HEK293T (cell line): ENCODE measurements around the gene EXOC6B.

Source experiments
- BHLHE40 ChIP-seq: fragments of 450-650 bp; IDR thresholded peaks from 2 replicates; pipeline ENCODE4 v1.6.1; 2016; ENCODE audit warnings: mild to moderate bottlenecking, moderate library complexity, borderline replicate concordance
- CTBP1 ChIP-seq: fragments of 450-650 bp; IDR thresholded peaks from 2 replicates; pipeline ENCODE4 v1.6.1; 2016; ENCODE audit warnings: borderline replicate concordance
- FOXM1 ChIP-seq: fragments of 450-650 bp; IDR thresholded peaks from 2 replicates; pipeline ENCODE4 v1.6.1; 2017; ENCODE audit warnings: mild to moderate bottlenecking, borderline replicate concordance
- L3MBTL2 ChIP-seq: fragments of 450-650 bp; conservative IDR thresholded peaks from 2 replicates; pipeline ENCODE4 v1.6.1; 2016; ENCODE audit warnings: mild to moderate bottlenecking
- LEF1 ChIP-seq: fragments of 450-650 bp; IDR thresholded peaks from 2 replicates; pipeline ENCODE4 v1.6.1; 2017; ENCODE audit warnings: mild to moderate bottlenecking, borderline replicate concordance
- SP1 ChIP-seq: fragments of 450-650 bp; IDR thresholded peaks from 2 replicates; pipeline ENCODE4 v1.6.1; 2017
- TARDBP ChIP-seq: fragments of 450-650 bp; IDR thresholded peaks from 2 replicates; pipeline ENCODE4 v1.6.1; 2016
- ZNF384 ChIP-seq: fragments of 450-650 bp; IDR thresholded peaks from 2 replicates; pipeline ENCODE4 v1.6.1; 2016

- TF ChIP-seq SP1 (no peak), BHLHE40 (no peak), L3MBTL2 (no peak), CTBP1 (no peak), FOXM1 (no peak), TARDBP (no peak), ZNF384 (no peak), LEF1 (no peak)
Measured at GRCh38 chr2:72843301-72843700, 17.5 kb upstream of the EXOC6B start.
